GM12801 (cell line): Measurements from ENCODE around the gene COL4A3.

Experiments used
- TF ChIP-seq, protein P1 (sequence below): IDR thresholded peaks from one replicate; pipeline ENCODE4 v1.5.1; 2011; ENCODE audit warnings: control low read depth; ENCODE audit not compliant: insufficient read length; ENCODE audit errors: extremely low read depth

Gene COL4A3

GRCh38 chr2:227348324-227348723 lies 183.9 kb downstream of the COL4A3 start:
- TF ChIP-seq, protein P1, sequence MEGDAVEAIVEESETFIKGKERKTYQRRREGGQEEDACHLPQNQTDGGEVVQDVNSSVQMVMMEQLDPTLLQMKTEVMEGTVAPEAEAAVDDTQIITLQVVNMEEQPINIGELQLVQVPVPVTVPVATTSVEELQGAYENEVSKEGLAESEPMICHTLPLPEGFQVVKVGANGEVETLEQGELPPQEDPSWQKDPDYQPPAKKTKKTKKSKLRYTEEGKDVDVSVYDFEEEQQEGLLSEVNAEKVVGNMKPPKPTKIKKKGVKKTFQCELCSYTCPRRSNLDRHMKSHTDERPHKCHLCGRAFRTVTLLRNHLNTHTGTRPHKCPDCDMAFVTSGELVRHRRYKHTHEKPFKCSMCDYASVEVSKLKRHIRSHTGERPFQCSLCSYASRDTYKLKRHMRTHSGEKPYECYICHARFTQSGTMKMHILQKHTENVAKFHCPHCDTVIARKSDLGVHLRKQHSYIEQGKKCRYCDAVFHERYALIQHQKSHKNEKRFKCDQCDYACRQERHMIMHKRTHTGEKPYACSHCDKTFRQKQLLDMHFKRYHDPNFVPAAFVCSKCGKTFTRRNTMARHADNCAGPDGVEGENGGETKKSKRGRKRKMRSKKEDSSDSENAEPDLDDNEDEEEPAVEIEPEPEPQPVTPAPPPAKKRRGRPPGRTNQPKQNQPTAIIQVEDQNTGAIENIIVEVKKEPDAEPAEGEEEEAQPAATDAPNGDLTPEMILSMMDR: no peak

DNA sequence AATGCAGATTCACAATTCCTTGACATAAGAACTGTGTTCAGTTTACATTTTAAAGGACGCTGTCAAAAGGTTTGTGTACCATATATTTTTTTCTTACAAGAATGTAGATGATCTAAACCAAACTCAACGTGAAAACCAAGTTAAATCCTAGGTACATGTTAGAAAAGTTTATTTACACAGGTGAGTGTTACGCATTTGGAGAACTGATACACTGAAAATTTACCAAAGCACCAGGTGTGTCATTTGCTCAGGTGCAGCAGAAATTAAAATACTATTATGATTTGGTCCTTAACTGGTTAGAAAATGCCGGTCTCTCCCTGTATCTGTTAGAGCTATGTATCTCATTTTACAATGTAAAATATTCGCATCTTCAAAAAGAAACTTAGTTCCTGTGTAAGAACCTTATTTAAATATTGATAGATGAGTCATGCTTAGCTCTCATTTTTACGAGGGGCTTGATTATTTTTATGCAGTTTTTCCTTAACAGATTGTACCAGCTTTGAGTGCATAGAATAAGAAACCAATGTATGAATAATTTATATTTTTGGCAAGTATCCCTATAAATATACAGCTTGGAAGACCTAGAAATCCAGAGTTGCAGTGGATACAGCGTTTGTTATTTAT lies 185.7 kb downstream of the COL4A3 start:
- TF ChIP-seq, protein P1: no peak

- TF ChIP-seq, protein P1: no peak
These were observed 187.2 kb downstream of the COL4A3 start for GRCh38 chr2:227351639-227352038.

DNA sequence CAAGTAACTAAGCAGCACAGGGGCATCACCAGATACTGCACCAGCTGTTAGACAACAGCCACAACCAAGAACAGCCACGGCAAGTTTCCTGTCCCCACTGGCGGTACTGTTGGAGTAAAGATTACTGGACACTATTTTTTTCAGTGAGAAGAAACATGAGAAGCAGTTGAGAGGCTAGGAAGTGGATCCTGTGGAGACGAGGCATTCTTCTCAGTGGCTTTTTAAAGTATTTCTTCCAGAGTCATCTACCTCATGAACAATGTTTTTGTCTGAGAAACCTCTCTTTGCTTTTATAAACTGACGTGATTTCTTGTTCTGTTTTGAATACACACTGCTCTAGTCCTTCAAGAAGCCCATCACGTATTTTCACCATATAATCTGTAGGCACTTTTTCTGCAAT lies 195.9 kb downstream of the COL4A3 start:
- TF ChIP-seq, protein P1: no peak

GRCh38 chr2:227363756-227364155 lies 199.3 kb downstream of the COL4A3 start:
- TF ChIP-seq, protein P1: no peak
